ENCODE data around the gene KLK4.

The KLK4 gene

GRCh38 chr19:50922317-50922853 is 11.2 kb upstream of the KLK4 start:
- CTCF ChIA-PET, result interaction anchor here (0.6 to 1.2 kb wide), 15 partner anchors 10 to 252 kb away, joined by 3 to 6 read pairs (median 4); partner anchors contain the start of gene ACP4
- POLR2A ChIA-PET, result interaction anchor here (1.8 to 2.4 kb wide), 3 partner anchors 118 to 127 kb away, joined by 7 to 13 read pairs (median 9); no protein-coding TSS in a partner anchor
- peak; percentile 89 for DNase-seq (ENCODE audit: extremely low spot score)
- TF ChIP-seq TARDBP (IDR thresholded peaks at IDR 0.05), result no peak
- no peak for TF ChIP-seq FOXA1 (IDR thresholded peaks at IDR 0.05)
- no peak for TF ChIP-seq CTBP1 (IDR thresholded peaks at IDR 0.05; ENCODE audit: borderline replicate concordance)
- TF ChIP-seq NFRKB (IDR thresholded peaks at IDR 0.05), result no peak
- TF ChIP-seq SP1 (IDR thresholded peaks at IDR 0.05), result no peak
- no peak for TF ChIP-seq PKNOX1 (IDR thresholded peaks at IDR 0.05)
- TF ChIP-seq SUZ12 (IDR thresholded peaks at IDR 0.05), result no peak
- TF ChIP-seq FOXM1 (IDR thresholded peaks at IDR 0.05; ENCODE audit: borderline replicate concordance), result no peak

- POLR2A ChIA-PET, result interaction anchor here (1.8 to 2.4 kb wide), 3 partner anchors 117 to 126 kb away, joined by 7 to 13 read pairs (median 9); no protein-coding TSS in a partner anchor
- no peak for DNase-seq (ENCODE audit: extremely low spot score)
- CTCF ChIA-PET, result interaction anchor here (0.6 to 1.2 kb wide), 16 partner anchors 10 to 1287 kb away, joined by 3 to 6 read pairs (median 4); partner anchors contain the start of gene ACP4
- TF ChIP-seq CTBP1 (IDR thresholded peaks at IDR 0.05; ENCODE audit: borderline replicate concordance) (no peak), BHLHE40 (IDR thresholded peaks at IDR 0.05; ENCODE audit: borderline replicate concordance) (no peak), SP1 (IDR thresholded peaks at IDR 0.05) (no peak), PKNOX1 (IDR thresholded peaks at IDR 0.05) (no peak), FOXK2 (IDR thresholded peaks at IDR 0.05) (no peak), TARDBP (IDR thresholded peaks at IDR 0.05) (no peak), LEF1 (IDR thresholded peaks at IDR 0.05; ENCODE audit: borderline replicate concordance) (no peak), FOXA1 (IDR thresholded peaks at IDR 0.05) (no peak)
Measured at GRCh38 chr19:50921426-50922316, 10.5 kb upstream of the KLK4 start.

GRCh38 chr19:50916069-50916468 is 4.9 kb upstream of the KLK4 start:
- POLR2A ChIA-PET, result no interaction called here
- TF ChIP-seq FOXM1 (IDR thresholded peaks at IDR 0.05; ENCODE audit: borderline replicate concordance) (no peak), BHLHE40 (IDR thresholded peaks at IDR 0.05; ENCODE audit: borderline replicate concordance) (no peak), FOXK2 (IDR thresholded peaks at IDR 0.05) (no peak), ZNF384 (IDR thresholded peaks at IDR 0.05) (no peak), L3MBTL2 (conservative IDR thresholded peaks at IDR 0.05) (no peak), TARDBP (IDR thresholded peaks at IDR 0.05) (no peak), CTBP1 (IDR thresholded peaks at IDR 0.05; ENCODE audit: borderline replicate concordance) (no peak), SP1 (IDR thresholded peaks at IDR 0.05) (no peak), SUZ12 (IDR thresholded peaks at IDR 0.05) (no peak), ELF4 (IDR thresholded peaks at IDR 0.05) (no peak), PKNOX1 (IDR thresholded peaks at IDR 0.05) (no peak), NFRKB (IDR thresholded peaks at IDR 0.05) (no peak)
- CTCF ChIA-PET, result no interaction called here
- no peak for DNase-seq (ENCODE audit: extremely low spot score)

GRCh38 chr19:50912727-50913716 is 1.8 kb upstream of the KLK4 start:
- POLR2A ChIA-PET, result no interaction called here
- TF ChIP-seq FOXM1 (IDR thresholded peaks at IDR 0.05; ENCODE audit: borderline replicate concordance) (no peak), PKNOX1 (IDR thresholded peaks at IDR 0.05) (no peak), ARNT (IDR thresholded peaks at IDR 0.05) (no peak), SP1 (IDR thresholded peaks at IDR 0.05) (no peak), TARDBP (IDR thresholded peaks at IDR 0.05) (no peak), LEF1 (IDR thresholded peaks at IDR 0.05; ENCODE audit: borderline replicate concordance) (no peak), SUZ12 (IDR thresholded peaks at IDR 0.05) (no peak), NFRKB (IDR thresholded peaks at IDR 0.05) (no peak), ELF4 (IDR thresholded peaks at IDR 0.05) (no peak), ZNF384 (IDR thresholded peaks at IDR 0.05) (no peak), FOXK2 (IDR thresholded peaks at IDR 0.05) (no peak), FOXA1 (IDR thresholded peaks at IDR 0.05) (no peak), CTBP1 (IDR thresholded peaks at IDR 0.05; ENCODE audit: borderline replicate concordance) (no peak), L3MBTL2 (conservative IDR thresholded peaks at IDR 0.05) (no peak), BHLHE40 (IDR thresholded peaks at IDR 0.05; ENCODE audit: borderline replicate concordance) (no peak), HDGF (IDR thresholded peaks at IDR 0.05; ENCODE audit: borderline replicate concordance) (no peak)
- no peak for DNase-seq (ENCODE audit: extremely low spot score)
- CTCF ChIA-PET, result interaction anchor here (1.4 kb wide), 1 partner anchor 9 kb away, joined by 5 read pairs; no protein-coding TSS in a partner anchor

Measured in HEK293T (cell line).